C1 segment of cervical spinal cord (tissue), 14 donors: Measurements from ENCODE around the gene TMEM255B.
"Not testable (repeated sequence)": the region's sequence is repeated elsewhere in the genome, so short reads cannot be mapped to it uniquely, and the experiment has no call there.

Experiments used
- DNase-seq, 14 donors: peaks; one replicate each; lab custom pipeline; 2025; lab: John Stamatoyannopoulos, UW

Gene TMEM255B

GRCh38 chr13:113734099-113734825 lies 24.8 kb upstream of the TMEM255B start:
- no peak for DNase-seq

GRCh38 chr13:113734826-113735125 lies 24.2 kb upstream of the TMEM255B start:
- DNase-seq, result no peak

GRCh38 chr13:113735194-113735593 lies 23.8 kb upstream of the TMEM255B start:
- no peak for DNase-seq

- no peak for DNase-seq
Observed at GRCh38 chr13:113735750-113736149, 23.3 kb upstream of the TMEM255B start.

GRCh38 chr13:113736258-113736731 lies 22.7 kb upstream of the TMEM255B start:
- no peak for DNase-seq

GRCh38 chr13:113737803-113738202 lies 21.2 kb upstream of the TMEM255B start:
- DNase-seq, result no peak

GRCh38 chr13:113739527-113740285 lies 19.3 kb upstream of the TMEM255B start:
- DNase-seq, result no peak

GRCh38 chr13:113740286-113740556 lies 18.8 kb upstream of the TMEM255B start:
- no peak for DNase-seq

GRCh38 chr13:113740661-113741060 lies 18.4 kb upstream of the TMEM255B start:
- no peak for DNase-seq

GRCh38 chr13:113741191-113741668 lies 17.8 kb upstream of the TMEM255B start:
- DNase-seq, result no peak

- DNase-seq, result peak in 1 of 14 donors; percentile 48
Observed at GRCh38 chr13:113742000-113742441, 17.0 kb upstream of the TMEM255B start.

- no peak for DNase-seq
Observed at GRCh38 chr13:113742445-113743120, 16.4 kb upstream of the TMEM255B start.

- no peak for DNase-seq
Observed at GRCh38 chr13:113743366-113744195, 15.4 kb upstream of the TMEM255B start.

GRCh38 chr13:113744197-113745000 lies 14.6 kb upstream of the TMEM255B start:
- no peak for DNase-seq

GRCh38 chr13:113745059-113745458 lies 14.0 kb upstream of the TMEM255B start:
- DNase-seq, result no peak

- DNase-seq, result not testable (repeated sequence)
Observed at GRCh38 chr13:113745500-113746142, 13.4 kb upstream of the TMEM255B start.

GRCh38 chr13:113746143-113746525 lies 12.9 kb upstream of the TMEM255B start:
- no peak for DNase-seq

GRCh38 chr13:113746671-113747070 lies 12.4 kb upstream of the TMEM255B start:
- no peak for DNase-seq

- peak in 1 of 14 donors; percentile 9 for DNase-seq
Observed at GRCh38 chr13:113747291-113747833, 11.7 kb upstream of the TMEM255B start.
